HG02885 (cell line): ENCODE measurements around the gene LTBR.

Source experiments
- ATAC-seq: cut with Tn5 transposase; IDR thresholded peaks from one replicate; pipeline ENCODE4 v1.9.1; 2021; ENCODE audit warnings: mild to moderate bottlenecking; ENCODE audit not compliant: unreplicated experiment, poor library complexity

Gene LTBR

DNA sequence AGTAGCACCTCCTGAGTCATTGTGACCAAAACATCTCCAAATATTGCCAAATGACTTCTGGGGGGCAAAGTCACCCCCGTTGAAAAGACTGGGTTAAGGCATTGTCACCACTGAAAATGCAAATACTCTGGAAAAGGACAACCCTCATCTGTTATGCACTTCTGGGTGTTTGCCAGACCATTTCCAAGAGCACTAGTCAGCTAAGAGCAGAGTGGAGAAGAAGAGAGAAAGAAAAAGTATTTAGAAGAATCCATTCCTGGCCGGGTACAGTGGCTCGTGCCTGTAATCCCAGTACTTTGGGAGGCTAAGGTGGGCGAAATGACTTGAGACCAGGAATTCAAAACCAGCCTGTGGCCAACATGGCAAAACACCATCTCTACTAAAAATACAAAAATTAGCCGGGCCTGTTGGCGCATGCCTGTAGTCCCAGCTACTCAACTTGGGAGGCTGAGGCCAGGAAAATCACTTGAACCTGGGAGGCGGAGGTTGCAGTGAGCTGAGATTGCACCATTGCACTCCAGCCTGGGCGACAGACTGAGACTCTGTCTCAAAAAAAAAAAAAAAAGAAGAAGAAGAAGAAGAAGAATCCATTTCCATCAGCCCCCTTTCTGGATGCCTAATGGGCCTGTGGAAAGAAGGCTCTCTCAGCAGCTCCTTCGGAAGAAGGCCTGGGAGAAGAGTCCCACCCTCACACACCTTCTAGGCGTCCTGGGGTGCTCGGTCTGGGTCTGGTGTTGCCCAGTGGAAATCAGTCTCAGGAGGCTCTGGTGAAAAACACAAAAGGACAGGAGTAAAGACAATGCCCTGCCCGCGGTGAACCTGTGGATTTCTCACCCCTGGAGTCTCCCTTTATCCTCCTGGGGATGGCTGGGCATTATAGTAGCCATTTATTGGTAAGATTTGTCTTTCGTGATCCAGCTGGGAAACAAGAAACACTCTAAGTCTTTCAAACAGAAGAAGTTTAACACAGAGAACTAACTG is 3.5 kb upstream of the LTBR start:
- ATAC-seq: no peak

DNA sequence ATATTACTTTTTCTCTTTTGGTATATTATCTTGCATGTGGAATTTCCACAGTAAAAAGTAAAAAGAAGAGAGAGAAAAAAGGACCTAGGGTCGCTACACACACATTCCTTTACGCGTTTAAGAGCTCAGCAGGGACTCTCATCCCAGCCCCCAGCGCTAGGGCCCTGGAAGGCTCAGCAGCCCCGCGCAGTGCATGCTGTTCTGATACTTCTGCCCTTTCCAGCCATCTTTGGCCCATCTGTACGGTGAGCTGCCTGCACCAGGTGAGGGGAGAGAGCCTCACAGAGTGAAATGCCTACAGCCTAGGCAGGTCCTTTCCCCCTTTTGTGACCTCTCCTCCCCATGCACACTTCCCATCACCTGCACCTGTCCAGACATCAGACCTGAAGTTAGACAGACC is 1.6 kb upstream of the LTBR start:
- no peak for ATAC-seq

DNA sequence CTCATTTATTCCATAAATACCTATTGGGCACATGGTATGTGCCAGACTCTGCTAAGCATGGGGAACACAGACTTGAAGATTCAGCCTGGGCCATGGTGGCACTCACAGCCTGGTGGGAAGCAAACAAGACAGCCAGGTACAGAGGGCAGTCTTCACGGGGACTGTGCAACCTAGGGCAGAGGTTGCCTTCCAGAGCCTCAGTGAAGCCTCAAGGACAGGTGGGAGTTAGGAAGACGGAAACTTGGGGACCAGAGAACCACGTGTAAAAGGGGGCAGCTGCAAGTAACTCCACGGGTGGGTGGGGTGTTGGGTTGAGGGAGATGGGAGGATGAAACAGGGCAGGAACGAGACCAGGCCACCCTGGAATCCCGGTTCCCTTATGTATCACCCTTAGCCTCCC is 980 bp upstream of the LTBR start:
- ATAC-seq: no peak

DNA sequence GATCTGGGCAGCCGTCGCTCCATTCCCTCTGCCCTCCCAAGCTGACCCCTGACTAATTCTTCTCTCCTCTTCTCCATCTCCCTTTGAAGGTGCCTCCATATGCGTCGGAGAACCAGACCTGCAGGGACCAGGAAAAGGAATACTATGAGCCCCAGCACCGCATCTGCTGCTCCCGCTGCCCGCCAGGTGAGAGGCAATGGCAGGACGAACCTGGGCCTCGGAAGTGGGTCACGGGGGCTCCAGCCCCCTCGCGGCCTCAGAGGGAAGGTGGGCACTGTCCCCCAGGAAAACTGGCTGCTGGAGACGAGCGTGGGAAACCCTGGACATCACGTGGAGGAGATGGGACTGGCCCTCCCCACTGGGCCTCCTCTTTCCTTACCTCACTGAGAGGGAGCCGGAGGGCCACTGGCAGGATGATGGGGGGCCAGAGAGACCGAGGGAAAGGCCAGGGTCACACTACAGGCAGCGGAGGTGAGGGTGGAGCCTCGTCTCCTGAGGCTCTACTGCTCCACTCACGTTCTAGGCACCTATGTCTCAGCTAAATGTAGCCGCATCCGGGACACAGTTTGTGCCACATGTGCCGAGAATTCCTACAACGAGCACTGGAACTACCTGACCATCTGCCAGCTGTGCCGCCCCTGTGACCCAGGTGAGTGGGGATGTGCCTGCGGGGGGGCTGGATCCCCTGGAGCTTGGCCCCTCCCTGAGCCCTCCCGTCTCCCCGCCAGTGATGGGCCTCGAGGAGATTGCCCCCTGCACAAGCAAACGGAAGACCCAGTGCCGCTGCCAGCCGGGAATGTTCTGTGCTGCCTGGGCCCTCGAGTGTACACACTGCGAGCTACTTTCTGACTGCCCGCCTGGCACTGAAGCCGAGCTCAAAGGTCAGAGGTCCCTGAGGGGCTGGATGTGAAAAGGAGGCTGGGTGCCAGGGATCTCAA is 806 bp downstream of the LTBR start:
- no peak for ATAC-seq

DNA sequence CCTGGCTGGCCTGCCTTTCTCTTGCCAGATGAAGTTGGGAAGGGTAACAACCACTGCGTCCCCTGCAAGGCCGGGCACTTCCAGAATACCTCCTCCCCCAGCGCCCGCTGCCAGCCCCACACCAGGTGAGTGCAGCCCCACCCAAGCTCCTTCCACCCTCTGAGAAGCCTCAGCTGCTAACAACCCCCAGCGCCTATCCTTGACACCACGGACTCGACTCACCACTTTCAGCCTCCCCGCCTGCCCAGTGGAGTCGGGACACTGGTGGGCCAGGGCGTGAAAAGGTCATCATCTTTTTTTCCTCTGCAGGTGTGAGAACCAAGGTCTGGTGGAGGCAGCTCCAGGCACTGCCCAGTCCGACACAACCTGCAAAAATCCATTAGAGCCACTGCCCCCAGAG is 2.1 kb downstream of the LTBR start:
- no peak for ATAC-seq

DNA sequence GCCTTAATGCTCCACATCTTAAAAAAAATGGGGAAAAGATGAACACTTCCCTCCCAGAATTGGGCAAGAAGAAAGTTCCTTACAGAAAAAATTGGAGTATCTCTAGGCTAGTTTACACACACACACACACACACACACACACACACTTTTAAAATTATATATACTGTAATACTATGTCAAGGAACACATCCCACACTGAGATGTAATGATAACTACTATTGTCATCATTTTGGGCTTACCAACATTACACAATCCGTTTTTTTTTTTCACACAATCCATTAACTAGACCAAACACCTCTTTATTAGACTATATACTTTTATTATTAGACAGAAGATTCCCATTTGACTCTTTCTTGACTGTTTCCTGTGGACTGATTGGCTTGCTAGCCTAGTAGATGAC is 2.5 kb downstream of the LTBR start:
- ATAC-seq: no peak

DNA sequence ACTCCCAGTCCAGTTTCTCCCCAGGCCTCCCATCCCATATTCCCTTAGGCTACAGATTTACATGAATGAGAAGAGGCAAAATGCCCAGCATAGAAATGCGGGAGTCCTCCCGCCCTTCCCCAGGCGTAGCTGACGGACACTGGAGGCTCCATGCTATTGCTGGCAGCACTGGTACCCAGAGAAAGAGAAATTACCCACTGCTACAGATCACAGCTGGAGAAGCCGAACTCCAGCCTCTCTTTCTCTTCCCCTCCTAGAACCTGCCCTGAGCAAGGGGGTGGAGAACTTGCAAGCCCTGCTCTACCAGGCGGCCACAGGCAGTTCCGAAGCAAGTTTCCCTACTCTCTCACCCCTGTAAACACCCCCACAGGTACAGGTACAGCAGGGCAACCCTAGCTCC is 3.6 kb downstream of the LTBR start:
- ATAC-seq: no peak

DNA sequence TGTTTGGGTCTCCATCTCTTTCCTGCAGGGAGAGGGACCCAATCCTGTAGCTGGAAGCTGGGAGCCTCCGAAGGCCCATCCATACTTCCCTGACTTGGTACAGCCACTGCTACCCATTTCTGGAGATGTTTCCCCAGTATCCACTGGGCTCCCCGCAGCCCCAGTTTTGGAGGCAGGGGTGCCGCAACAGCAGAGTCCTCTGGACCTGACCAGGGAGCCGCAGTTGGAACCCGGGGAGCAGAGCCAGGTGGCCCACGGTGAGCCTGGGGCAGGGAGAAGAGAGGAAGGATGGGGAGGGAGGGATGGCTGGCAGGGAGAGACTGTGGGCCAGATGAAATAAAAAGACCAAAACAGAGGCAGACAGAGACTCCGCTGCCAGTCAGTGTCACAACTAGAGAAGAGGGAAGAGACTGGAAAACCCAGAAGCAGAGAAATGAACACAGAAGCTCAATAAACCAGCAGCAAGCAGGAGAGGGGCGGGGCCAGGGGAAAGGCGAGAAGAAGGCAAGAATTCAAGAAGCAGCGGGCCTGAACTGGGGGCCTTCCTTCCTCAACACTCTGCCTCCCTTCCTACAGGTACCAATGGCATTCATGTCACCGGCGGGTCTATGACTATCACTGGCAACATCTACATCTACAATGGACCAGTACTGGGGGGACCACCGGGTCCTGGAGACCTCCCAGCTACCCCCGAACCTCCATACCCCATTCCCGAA is 6.3 kb downstream of the LTBR start:
- ATAC-seq: no peak

DNA sequence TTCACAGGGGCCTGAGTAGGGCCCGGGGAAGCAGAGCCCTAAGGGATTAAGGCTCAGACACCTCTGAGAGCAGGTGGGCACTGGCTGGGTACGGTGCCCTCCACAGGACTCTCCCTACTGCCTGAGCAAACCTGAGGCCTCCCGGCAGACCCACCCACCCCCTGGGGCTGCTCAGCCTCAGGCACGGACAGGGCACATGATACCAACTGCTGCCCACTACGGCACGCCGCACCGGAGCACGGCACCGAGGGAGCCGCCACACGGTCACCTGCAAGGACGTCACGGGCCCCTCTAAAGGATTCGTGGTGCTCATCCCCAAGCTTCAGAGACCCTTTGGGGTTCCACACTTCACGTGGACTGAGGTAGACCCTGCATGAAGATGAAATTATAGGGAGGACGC is 7.1 kb downstream of the LTBR start:
- no peak for ATAC-seq

DNA sequence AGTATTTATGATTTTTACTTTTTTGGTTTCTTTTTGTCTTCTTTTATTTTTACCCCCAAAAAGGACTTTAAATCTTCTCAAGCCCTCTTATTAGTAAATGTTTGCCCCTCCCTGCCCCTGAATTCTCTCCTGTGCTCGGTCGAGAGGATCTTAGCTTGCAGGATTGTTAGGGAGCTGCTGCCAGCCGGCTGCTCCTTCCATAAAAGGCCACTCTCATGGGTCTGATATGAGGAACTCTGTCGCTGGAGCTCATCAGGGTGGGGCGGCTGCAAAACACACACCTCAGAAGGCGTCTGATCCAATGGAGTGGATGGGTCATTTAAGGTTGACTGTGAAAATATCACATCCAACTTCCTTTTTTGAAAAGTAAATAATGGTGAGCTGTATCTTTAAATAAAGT is 8.5 kb downstream of the LTBR start:
- no peak for ATAC-seq

DNA sequence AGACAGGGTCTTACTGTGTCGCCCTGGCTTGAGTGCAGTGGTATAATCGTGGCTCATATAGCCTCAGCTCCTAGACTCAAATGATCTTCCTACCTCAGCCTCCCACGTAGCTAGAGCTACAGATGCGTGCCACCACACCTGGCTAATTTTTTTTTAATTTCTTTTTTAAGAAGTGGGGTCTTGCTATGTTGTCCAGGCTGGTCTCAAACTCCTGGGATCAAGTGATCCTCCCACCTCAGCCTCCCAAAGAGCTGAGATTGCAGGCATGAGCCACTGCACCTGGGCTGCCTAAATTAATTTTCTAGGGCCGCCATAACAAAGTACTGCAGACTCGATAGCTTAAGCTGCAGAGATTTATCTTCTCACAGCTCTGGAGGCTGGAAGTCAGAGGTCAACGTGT is 9.1 kb downstream of the LTBR start:
- no peak for ATAC-seq

DNA sequence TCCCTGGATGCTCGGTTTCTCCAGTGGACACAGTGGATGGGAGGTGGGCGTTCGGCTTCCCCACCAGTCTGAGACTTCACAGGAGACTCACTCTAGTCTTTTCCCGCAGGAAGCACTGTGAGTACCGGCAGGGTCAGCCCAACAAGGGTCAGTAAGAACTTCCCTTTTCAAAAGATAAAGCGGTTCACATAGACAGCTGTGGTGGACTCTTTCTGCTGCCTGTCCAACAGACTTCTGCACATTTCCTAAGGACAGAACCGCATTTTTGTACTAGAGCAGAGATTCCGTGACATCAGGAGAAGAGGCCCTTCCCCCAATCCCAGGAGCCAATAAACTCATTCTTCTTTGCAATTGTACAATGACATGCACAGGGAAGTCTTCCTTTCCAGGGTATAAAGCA is 10.4 kb downstream of the LTBR start:
- ATAC-seq: no peak

DNA sequence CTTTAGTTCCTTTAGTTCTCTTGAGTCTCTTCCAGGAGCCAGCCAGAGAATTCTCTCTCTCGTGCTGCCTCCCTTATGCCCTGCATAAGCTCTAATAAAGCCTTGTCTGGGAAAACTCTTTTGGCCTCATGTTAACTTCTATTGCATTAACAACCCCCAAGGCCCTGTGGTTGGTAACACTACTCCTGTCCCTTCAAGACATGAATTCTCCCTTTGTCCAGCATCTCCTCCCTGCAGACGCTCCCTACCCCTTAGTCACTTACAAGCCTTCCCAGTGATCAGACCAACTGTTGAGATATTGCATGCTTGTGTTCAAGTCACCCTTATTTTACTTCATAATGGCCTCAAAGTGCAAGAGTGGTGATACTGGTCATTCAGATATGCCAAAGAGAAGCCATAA is 12.1 kb downstream of the LTBR start:
- no peak for ATAC-seq

DNA sequence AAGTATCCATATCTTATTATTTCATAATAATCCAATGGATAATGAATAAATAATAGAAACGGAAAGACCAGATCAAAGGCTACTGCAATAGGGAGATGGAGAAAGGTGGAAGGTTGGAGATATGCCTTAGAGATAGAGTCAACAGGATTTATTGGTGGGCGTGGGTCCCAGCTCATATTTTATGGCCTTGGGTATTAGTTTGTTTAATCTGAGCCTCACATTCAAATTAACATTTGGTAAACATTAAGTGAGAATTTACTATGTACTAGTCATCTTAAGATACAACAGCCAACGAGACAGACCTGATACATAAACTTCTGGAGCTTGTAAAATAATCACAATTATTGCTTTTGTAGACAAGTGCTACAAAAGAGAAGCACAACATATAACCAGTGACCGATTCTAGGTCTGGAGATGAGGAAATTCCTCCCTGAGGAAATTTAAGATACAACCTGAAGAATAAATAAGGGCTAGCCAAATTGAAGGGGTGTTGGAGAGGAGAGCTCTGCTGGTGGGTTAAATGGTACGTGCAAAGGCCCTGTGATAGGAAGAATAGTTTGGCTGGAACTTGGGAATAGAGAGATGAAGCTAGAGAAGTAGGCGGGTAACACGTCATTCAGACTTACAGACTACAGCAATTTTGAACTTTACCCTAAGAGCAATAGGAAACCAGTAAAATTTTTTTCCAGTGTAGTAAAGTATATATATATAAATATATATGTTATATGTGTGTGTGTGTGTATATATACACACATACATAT is 16.1 kb downstream of the LTBR start:
- no peak for ATAC-seq

DNA sequence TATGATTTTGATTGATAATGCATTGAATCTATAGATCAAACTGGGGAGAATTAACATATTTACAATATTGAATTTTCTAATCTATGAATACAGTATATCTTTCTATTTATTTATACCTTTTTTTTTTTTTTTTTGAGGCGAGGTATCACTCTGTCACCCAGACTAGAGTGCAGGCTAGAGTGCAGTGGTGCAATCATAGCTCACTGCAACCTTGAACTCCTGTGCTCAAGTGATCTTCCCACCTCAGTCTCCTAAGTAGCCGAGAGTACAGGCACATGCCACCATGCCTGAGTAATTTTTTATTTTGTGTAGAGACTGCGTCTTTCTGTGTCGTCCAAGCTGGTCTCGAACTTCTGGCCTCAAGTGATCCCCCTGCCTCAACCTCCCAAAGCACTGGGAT is 20.4 kb downstream of the LTBR start:
- no peak for ATAC-seq

DNA sequence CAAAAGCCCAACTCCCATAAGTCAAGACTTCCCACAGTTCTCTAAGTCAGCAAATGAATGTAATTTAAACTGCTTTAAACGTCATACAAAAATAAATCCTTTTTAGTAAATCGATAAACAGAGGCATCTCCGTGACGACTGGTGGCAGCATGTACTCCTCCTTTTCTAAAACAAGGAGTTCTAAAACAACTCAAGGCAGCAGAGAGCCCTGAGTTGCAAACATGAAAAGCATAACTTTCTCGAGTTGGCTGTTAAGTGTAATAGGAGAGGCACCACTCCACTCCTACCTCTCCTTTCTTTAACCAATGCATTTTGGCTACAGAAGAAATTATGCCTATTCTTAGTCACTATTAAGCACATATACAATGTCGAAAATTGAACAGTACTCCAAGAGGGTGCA is 22.0 kb downstream of the LTBR start:
- no peak for ATAC-seq

DNA sequence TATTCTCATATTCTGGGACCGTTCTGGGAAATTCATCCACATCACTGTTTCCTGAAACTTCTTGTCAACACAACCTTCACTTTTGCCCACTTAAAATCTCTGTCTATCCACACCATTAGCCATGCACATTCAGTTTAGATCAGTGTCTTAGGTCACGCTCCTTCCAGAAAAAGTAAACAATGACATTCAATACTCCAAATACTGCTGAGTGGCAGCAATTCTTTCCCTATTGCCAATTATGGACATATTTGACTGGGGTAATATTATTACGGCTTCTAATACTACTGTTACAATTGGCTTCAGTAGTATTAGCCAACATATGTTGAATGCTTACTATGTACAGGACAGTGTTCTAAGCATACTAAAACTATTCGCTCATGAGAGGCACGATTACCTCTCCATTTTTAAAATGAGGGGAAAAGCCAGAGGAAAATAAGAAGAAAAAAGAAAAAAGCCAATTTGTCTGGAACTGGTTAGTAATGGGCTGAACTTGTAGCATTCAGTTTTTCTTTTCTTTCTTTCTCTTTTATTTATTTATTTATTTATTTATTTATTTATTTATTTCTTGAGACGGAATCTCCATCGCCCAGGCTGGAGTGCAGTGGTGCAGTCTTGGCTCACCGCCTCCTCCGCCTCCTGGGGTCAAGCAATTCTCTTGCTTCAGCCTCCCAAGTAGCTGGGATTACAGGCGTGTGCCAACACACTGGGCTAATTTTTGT is 23.4 kb downstream of the LTBR start:
- no peak for ATAC-seq

DNA sequence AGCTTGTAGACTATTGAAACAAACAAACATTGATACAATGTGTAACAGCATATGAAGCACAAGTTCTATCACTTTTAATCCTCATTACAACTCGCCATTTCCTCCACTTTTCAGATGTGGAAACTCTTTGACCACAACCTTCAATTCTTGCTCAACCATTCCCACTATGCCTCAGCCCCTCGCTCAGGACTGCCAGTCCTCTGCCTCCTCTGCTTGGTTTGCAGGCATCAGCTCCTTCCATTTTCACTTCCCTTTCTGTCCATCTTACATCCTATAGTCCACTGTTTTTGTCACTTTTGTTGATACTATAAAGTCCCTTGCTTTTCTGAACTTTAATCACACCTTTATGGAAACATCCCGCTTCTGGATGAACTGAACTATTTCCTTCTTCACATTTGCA is 32.6 kb downstream of the LTBR start:
- no peak for ATAC-seq

DNA sequence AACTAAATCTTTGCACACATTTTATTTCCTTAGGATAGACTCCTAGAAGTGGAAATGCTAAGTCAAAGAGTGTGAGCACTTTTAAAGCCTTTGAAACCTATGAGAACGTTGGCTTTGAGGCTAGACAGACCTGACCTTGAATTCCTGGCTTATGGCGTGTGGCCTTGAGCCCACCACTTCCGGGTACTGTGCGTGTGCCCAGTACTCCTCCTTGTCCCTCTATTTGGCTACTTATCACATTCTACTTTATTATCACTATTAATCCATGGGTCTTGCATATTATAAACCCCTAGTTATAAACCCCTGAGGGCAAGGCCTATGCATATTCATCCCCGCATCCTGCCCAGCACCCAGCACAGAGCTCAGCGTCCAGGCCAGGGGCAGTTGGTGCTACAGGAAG is 34.8 kb downstream of the LTBR start:
- ATAC-seq: no peak
